HCT116 (cell line): ENCODE results near the gene OR6C76.

Experiments used
- EZH2 ChIP-seq: fragments of 200-600 bp; sonication (generic); IDR thresholded peaks from 2 replicates; pipeline ENCODE4 v1.6.1; 2017; ENCODE audit warnings: antibody characterized with exemption, mixed run types
- POLR2A ChIP-seq: IDR thresholded peaks from 2 replicates; pipeline ENCODE4 v1.7.0; 2011; ENCODE audit warnings: borderline replicate concordance; ENCODE audit not compliant: insufficient read depth, insufficient read length; ENCODE audit errors: extremely low read depth
- POLR2AphosphoS5 ChIP-seq: IDR thresholded peaks from 2 replicates; pipeline ENCODE4 v1.6.1; 2011; ENCODE audit warnings: mild to moderate bottlenecking, low read depth, low read length, moderate library complexity
- TF ChIP-seq, protein P1 (sequence below), 3 experiments: fragments of 200-600 bp in 1 of 3; sonication (generic) in 1 of 3; IDR thresholded peaks in 2 of 3; conservative IDR thresholded peaks in 1 of 3; 2 replicates each; pipeline ENCODE4 v1.5.1; 2012 to 2017; ENCODE audit warnings: low read depth in 2 of 3, low read length in 2 of 3, antibody characterized with exemption in 1 of 3, borderline replicate concordance in 1 of 3, control low read depth in 1 of 3, mild to moderate bottlenecking in 1 of 3, mixed read lengths in 1 of 3, mixed run types in 1 of 3, moderate library complexity in 1 of 3; ENCODE audit not compliant: insufficient read depth in 1 of 3

DNA sequence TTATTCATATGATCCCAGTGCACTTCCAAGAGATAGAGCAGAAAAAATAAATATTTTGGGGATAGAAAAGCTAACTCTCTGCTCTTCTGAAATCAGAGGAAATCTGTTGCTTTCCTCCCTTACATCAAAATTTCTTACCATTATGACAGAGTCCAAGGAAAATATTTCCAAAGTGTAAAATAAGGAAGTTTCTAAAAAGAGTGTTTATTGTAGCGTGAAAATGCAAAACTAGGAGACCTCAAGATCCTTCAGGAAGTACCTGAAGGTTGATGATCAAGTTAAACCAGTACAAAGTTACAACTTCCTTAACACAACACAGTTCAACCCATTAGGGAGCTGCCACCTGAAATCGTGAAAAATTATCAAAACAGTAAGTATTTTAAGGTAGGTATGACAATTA lies 17.7 kb downstream of the OR6C76 start, which contains the start of gene OR6C2:
- no peak for TF ChIP-seq POLR2AphosphoS5
- no peak for TF ChIP-seq EZH2
- TF ChIP-seq, protein P1, sequence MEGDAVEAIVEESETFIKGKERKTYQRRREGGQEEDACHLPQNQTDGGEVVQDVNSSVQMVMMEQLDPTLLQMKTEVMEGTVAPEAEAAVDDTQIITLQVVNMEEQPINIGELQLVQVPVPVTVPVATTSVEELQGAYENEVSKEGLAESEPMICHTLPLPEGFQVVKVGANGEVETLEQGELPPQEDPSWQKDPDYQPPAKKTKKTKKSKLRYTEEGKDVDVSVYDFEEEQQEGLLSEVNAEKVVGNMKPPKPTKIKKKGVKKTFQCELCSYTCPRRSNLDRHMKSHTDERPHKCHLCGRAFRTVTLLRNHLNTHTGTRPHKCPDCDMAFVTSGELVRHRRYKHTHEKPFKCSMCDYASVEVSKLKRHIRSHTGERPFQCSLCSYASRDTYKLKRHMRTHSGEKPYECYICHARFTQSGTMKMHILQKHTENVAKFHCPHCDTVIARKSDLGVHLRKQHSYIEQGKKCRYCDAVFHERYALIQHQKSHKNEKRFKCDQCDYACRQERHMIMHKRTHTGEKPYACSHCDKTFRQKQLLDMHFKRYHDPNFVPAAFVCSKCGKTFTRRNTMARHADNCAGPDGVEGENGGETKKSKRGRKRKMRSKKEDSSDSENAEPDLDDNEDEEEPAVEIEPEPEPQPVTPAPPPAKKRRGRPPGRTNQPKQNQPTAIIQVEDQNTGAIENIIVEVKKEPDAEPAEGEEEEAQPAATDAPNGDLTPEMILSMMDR (IDR thresholded peaks at IDR 0.05 in 2 of 3, conservative IDR thresholded peaks at IDR 0.05 in 1 of 3; ENCODE audit: borderline replicate concordance in 1 of 3, insufficient read depth in 1 of 3, low read depth in 2 of 3, low read length in 2 of 3) = no peak
- no peak for TF ChIP-seq POLR2A
